GM12873 (cell line): ENCODE results near the gene OGFR.

Experiments used
- TF ChIP-seq, protein P1 (sequence below): IDR thresholded peaks from 2 replicates; pipeline ENCODE4 v1.5.1; 2012; ENCODE audit warnings: low read depth, mild to moderate bottlenecking, moderate library complexity, low read length, control low read depth; ENCODE audit not compliant: insufficient read depth; ENCODE audit errors: missing control alignments

OGFR gene

DNA sequence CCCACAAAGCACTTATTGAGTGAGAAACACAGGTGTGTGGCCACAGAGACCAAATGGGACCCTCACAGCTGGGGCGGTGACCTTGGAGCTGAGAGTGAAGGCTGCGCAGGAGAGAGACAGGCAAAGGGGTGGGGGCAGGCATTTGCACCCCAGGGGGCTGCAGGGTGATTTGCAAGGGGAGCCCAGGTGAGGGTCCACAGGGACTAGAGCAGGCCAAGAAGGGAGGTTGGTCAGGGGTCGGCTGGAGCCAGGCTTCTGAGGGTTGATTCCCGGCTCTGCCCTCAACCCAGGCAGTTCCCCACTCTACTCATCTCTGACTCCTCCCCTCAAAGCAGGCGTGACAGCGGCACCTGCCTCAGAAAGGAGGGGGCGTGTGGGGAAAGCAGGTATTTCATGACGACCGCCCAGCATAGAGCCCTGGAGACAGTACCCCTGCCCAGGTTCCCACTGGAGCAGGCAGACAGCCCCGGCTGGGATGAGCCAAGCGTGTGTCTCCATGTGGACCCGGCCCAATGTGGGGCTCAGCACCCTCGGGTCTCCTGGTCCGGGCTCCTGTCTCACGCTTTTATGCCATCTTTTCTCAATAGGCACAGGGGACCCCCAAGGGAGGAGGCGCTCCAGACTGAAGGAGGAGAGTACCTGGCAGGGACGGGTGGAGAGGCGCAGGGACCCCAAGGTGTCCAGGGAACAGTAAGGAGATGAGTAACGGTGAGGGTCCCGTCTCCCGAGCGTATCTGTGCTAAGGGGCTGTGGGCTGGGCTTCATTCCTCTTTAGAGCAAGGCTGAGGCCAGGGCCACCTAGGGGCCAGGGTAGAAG lies 11.5 kb upstream of the OGFR start:
- TF ChIP-seq, protein P1, sequence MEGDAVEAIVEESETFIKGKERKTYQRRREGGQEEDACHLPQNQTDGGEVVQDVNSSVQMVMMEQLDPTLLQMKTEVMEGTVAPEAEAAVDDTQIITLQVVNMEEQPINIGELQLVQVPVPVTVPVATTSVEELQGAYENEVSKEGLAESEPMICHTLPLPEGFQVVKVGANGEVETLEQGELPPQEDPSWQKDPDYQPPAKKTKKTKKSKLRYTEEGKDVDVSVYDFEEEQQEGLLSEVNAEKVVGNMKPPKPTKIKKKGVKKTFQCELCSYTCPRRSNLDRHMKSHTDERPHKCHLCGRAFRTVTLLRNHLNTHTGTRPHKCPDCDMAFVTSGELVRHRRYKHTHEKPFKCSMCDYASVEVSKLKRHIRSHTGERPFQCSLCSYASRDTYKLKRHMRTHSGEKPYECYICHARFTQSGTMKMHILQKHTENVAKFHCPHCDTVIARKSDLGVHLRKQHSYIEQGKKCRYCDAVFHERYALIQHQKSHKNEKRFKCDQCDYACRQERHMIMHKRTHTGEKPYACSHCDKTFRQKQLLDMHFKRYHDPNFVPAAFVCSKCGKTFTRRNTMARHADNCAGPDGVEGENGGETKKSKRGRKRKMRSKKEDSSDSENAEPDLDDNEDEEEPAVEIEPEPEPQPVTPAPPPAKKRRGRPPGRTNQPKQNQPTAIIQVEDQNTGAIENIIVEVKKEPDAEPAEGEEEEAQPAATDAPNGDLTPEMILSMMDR: no peak

- TF ChIP-seq, protein P1: no peak
These were observed 11.0 kb upstream of the OGFR start for GRCh38 chr20:62793757-62794006.

GRCh38 chr20:62794007-62794724 lies 10.5 kb upstream of the OGFR start:
- TF ChIP-seq, protein P1: no peak

DNA sequence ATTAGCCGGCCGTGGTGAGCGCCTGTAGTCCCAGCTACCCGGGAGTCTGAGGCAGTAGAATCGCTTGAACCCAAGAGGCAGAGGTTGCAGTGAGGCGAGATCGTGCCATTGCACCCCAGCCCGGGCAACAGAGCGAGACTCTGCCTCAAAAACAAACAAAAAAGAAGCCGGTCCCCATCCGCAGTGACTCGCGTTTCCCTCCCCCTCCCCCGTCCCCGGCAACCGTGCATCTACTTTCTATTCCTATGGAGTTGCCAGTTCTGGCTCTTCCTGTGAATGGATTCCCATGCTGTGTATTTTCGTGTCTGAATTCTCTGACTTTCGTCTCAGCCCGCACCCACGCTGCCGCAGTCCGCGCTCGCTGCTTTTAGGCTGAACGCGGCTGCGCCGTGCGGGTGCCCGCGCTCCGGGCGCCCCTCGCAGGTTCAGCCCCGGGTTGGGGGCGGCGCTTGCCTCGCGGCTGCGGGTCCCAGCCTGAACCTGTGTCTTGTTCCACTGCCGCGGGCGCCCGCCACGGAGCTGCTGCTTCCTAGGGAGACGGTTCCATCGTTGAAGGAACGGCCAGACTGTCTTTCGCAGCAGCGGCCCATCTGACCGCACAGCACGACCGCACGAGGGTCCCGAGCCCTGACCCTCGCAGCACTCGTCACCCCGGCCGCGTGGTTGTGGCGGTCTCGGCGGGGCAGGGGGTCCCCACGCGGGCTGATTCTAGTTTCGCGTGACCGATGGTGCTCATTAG lies 9.4 kb upstream of the OGFR start:
- TF ChIP-seq, protein P1: no peak

- TF ChIP-seq, protein P1: no peak
These were observed 7.7 kb upstream of the OGFR start for GRCh38 chr20:62796699-62797491.

GRCh38 chr20:62797671-62798532 lies 6.7 kb upstream of the OGFR start:
- TF ChIP-seq, protein P1: no peak
